WERI-Rb-1 (cell line): Measurements from ENCODE around the gene IGLL1.
"Not testable (repeated sequence)": the region's sequence is repeated elsewhere in the genome, so short reads cannot be mapped to it uniquely, and the experiment has no call there.

Source experiments
- DNase-seq: peaks from one replicate; pipeline ENCODE4 v3.0.0-alpha.2; 2020
- H3K27ac ChIP-seq: fragments of 250-450 bp; sonication (Bioruptor Pico); 2 replicates; pipeline ENCODE4 v1.5.1; 2020; ENCODE audit warnings: mild to moderate bottlenecking, moderate library complexity
- H3K27me3 ChIP-seq: fragments of 250-450 bp; sonication (Bioruptor Pico); 2 replicates; pipeline ENCODE4 v1.5.1; 2021; ENCODE audit warnings: mild to moderate bottlenecking, low read depth, moderate library complexity; ENCODE audit not compliant: insufficient read depth, severe bottlenecking
- H3K36me3 ChIP-seq: fragments of 250-450 bp; sonication (Bioruptor Pico); 2 replicates; pipeline ENCODE4 v1.5.1; 2020; ENCODE audit warnings: mild to moderate bottlenecking, moderate library complexity
- H3K4me3 ChIP-seq: 2 replicates; pipeline ENCODE4 v1.5.1; 2011; ENCODE audit warnings: low read depth, mild to moderate bottlenecking, control low read depth, low read length
- H3K9me3 ChIP-seq: fragments of 250-450 bp; sonication (Bioruptor Pico); 2 replicates; pipeline ENCODE4 v1.5.1; 2021; ENCODE audit warnings: mild to moderate bottlenecking, moderate library complexity; ENCODE audit not compliant: severe bottlenecking
- TF ChIP-seq, protein P1 (sequence below): IDR thresholded peaks from 2 replicates; pipeline ENCODE4 v1.5.1; 2011; ENCODE audit warnings: low read depth, mild to moderate bottlenecking, control low read depth, inconsistent platforms, low read length

The IGLL1 gene

DNA sequence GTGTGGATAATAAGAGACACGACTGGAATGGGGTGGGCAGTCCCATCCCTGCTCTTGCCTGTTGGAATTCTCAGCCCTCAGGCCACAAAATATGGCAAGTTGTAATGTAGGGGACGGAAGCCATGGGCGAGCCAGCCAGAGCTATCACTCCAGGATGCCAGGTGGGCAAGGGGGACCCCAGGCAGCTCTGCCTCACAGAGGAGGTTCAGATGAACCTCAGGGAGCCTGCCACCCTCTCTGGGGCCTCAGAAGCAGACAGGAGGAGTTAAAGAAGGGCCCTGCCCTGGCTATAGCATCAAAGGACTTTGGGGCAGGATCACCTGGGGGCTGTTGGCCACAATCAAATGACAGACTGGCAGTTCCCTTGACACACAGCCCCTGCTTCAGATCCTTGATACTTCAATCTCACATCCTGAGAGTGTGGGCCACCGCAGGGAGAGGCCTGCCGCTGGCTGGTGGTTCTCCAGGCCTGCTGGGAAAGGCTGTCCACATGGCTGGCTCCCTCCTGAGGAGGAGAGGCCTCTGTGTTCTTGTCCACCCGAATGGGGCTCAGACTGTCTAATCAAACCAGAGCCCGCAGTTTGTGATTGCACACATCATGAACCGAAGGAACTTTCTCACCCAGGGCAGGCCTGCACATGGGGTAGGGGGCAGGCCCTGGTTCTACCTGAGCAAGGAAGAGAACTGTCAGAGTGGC is 31.4 kb downstream of the IGLL1 start:
- no peak overlapping the region for H3K27ac ChIP-seq
- TF ChIP-seq, protein P1, sequence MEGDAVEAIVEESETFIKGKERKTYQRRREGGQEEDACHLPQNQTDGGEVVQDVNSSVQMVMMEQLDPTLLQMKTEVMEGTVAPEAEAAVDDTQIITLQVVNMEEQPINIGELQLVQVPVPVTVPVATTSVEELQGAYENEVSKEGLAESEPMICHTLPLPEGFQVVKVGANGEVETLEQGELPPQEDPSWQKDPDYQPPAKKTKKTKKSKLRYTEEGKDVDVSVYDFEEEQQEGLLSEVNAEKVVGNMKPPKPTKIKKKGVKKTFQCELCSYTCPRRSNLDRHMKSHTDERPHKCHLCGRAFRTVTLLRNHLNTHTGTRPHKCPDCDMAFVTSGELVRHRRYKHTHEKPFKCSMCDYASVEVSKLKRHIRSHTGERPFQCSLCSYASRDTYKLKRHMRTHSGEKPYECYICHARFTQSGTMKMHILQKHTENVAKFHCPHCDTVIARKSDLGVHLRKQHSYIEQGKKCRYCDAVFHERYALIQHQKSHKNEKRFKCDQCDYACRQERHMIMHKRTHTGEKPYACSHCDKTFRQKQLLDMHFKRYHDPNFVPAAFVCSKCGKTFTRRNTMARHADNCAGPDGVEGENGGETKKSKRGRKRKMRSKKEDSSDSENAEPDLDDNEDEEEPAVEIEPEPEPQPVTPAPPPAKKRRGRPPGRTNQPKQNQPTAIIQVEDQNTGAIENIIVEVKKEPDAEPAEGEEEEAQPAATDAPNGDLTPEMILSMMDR: no peak

DNA sequence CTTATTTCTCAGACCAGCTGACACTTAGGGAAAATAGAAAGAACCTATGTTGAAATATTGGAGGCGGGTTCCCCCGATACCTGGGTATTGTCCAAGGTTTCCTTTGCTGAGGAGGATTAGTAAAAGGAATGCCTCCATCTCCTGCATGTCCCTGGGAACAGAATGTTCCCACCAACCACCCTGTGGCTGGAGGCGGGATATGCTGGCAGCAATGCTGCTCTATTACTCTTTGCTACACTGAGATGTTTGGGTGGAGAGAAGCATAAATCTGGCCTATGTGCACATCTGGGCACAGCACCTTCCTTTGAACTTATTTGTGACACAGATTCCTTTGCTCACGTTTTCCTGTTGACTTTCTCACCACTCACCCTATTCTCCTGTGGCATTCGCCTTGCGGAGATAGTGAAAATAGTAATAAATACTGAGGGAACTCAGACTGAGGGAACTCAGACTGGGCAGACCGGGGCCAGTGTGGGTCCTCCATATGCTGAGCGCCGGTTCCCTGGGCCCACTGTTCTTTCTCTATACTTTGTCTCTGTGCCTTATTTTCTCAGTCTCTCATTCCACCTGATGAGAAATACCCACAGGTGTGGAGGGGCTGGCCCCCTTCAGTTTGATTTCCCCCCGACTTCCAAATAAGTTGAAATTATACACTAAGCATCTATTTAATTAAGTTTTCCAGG is 32.1 kb downstream of the IGLL1 start:
- Histone ChIP-seq H3K9me3 (peaks cover 26% of the 10 kb centered on the region), H3K27ac (no peak overlapping the region), H3K27me3 (no peaks in the 10 kb centered on the region), H3K4me3 (no peak overlapping the region), H3K36me3 (no peaks in the 10 kb centered on the region)
- no peak for DNase-seq
- TF ChIP-seq, protein P1: no peak

More for the DNA sequence above, 31.4 kb downstream of the IGLL1 start:
- peaks cover 26% of the 10 kb centered on the region for H3K9me3 ChIP-seq
- H3K36me3 ChIP-seq: no peaks in the 10 kb centered on the region
- no peak overlapping the region for H3K4me3 ChIP-seq
- no peaks in the 10 kb centered on the region for H3K27me3 ChIP-seq
- no peak for DNase-seq

DNA sequence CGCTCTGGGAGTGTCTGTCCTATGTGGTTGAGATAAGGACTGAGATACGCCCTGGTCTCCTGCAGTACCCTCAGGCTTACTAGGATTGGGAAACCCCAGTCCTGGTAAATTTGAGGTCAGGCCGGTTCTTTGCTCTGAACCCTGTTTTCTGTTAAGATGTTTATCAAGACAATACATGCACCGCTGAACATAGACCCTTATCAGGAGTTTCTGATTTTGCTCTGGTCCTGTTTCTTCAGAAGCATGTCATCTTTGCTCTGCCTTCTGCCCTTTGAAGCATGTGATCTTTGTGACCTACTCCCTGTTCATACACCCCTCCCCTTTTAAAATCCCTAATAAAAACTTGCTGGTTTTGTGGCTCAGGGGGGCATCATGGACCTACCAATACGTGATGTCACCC is 32.7 kb downstream of the IGLL1 start:
- H3K36me3 ChIP-seq, H3K4me3 ChIP-seq, H3K27ac ChIP-seq, DNase-seq, H3K27me3 ChIP-seq: not testable (repeated sequence)
- H3K9me3 ChIP-seq: peaks cover 26% of the 10 kb centered on the region

DNA sequence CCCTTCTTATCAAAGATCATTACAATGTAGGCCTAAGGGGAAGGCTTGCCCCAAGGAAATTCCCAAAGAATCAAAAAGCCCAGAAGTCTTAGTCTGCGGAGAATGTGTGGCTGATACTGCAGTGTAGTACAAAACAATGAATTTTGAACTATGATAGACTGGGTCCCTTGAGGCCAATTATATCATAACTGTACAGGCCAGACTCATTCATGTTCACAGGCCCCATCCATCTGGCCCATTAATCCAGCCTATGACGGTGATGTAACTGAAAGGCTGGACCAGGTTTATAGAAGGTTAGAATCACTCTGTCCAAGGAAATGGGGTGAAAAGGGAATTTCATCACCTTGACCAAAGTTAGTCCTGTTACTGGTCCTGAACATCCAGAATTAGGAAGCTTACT is 35.2 kb downstream of the IGLL1 start:
- Histone ChIP-seq H3K27ac (no peak overlapping the region), H3K27me3 (no peaks in the 10 kb centered on the region), H3K36me3 (no peaks in the 10 kb centered on the region), H3K4me3 (no peak overlapping the region), H3K9me3 (peaks cover 24% of the 10 kb centered on the region)
- no peak for DNase-seq
- TF ChIP-seq, protein P1: no peak

DNA sequence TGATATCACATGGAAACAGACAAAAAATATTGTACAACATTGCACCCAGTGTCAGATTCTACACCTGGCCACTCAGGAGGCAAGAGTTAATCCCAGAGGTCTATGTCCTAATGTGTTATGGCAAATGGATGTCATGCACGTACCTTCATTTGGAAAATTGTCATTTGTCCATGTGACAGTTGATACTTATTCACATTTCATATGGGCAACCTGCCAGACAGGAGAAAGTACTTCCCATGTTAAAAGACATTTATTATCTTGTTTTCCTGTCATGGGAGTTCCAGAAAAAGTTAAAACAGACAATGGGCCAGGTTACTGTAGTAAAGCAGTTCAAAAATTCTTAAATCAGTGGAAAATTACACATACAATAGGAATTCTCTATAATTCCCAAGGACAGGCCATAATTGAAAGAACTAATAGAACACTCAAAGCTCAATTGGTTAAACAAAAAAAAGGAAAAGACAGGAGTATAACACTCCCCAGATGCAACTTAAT is 36.5 kb downstream of the IGLL1 start:
- not testable (repeated sequence) for H3K36me3 ChIP-seq, H3K27me3 ChIP-seq, H3K4me3 ChIP-seq, DNase-seq, H3K27ac ChIP-seq
- H3K9me3 ChIP-seq: peaks cover 20% of the 10 kb centered on the region

DNA sequence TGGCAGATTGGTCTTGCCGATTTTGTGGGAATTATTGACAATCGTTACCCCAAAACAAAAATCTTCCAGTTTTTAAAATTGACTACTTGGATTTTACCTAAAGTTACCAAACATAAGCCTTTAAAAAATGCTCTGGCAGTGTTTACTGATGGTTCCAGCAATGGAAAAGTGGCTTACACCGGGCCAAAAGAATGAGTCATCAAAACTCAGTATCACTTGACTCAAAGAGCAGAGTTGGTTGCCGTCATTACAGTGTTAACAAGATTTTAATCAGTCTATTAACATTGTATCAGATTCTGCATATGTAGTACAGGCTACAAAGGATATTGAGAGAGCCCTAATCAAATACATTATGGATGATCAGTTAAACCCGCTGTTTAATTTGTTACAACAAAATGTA is 37.2 kb downstream of the IGLL1 start:
- no peaks in the 10 kb centered on the region for H3K36me3 ChIP-seq
- H3K27me3 ChIP-seq: no peaks in the 10 kb centered on the region
- no peak overlapping the region for H3K4me3 ChIP-seq
- H3K9me3 ChIP-seq: peaks cover 15% of the 10 kb centered on the region
- TF ChIP-seq, protein P1: no peak
- no peak overlapping the region for H3K27ac ChIP-seq
- DNase-seq: no peak

DNA sequence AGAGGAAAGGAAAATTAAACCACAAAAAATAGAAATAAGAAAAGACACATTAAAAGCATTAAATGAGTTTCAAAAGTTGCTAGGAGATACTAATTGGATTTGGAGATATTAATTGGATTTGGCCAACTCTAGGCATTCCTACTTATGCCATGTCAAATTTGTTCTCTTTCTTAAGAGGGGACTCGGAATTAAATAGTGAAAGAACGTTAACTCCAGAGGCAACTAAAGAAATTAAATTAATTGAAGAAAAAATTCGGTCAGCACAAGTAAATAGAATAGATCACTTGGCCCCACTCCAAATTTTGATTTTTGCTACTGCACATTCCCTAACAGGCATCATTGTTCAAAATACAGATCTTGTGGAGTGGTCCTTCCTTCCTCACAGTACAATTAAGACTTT is 37.7 kb downstream of the IGLL1 start:
- DNase-seq, H3K27ac ChIP-seq, H3K9me3 ChIP-seq, H3K4me3 ChIP-seq, H3K27me3 ChIP-seq, H3K36me3 ChIP-seq: not testable (repeated sequence)
